Subcutaneous abdominal adipose tissue (tissue), 5 donors: ENCODE results near the gene ATP9A.
"Not testable (repeated sequence)": the region's sequence is repeated elsewhere in the genome, so short reads cannot be mapped to it uniquely, and the experiment has no call there.

ENCODE experiments used
- H3K27ac ChIP-seq: one replicate; pipeline ENCODE4 v1.7.0; 2013; ENCODE audit warnings: low read depth, mild to moderate bottlenecking, inconsistent platforms, low read length, moderate library complexity
- H3K27me3 ChIP-seq, 5 donors: one replicate each; pipeline ENCODE4 v1.7.0; 2013; ENCODE audit warnings: low read length in 5 of 5, inconsistent platforms in 1 of 5; ENCODE audit not compliant: control insufficient read depth in 5 of 5, insufficient read depth in 4 of 5
- H3K36me3 ChIP-seq, 5 donors: one replicate each; pipeline ENCODE4 v1.7.0; 2013; ENCODE audit warnings: low read length in 5 of 5; ENCODE audit not compliant: control insufficient read depth in 5 of 5, insufficient read depth in 5 of 5
- H3K4me1 ChIP-seq, 5 donors: one replicate each; pipeline ENCODE4 v1.7.0; 2013; ENCODE audit warnings: low read length in 5 of 5, mild to moderate bottlenecking in 3 of 5, moderate library complexity in 1 of 5; ENCODE audit not compliant: control insufficient read depth in 5 of 5, insufficient read depth in 5 of 5
- H3K4me3 ChIP-seq, 5 donors: one replicate each; pipeline ENCODE4 v1.7.0; 2013; ENCODE audit warnings: low read length in 5 of 5, low read depth in 1 of 5
- H3K9ac ChIP-seq, 5 donors: one replicate each; pipeline ENCODE4 v1.7.0; 2013; ENCODE audit warnings: low read length in 5 of 5, mild to moderate bottlenecking in 4 of 5, moderate library complexity in 3 of 5
- H3K9me3 ChIP-seq, 5 donors: one replicate each; pipeline ENCODE4 v1.7.0; 2013; ENCODE audit warnings: low read length in 5 of 5; ENCODE audit not compliant: control insufficient read depth in 5 of 5
- donor health status: healthy.
- donor health status: healthy.
- donor health status: healthy.
- donor health status: healthy.
- donor health status: healthy.

Gene ATP9A

GRCh38 chr20:51569815-51570738 lies 198.1 kb downstream of the ATP9A start:
- Histone ChIP-seq H3K27ac (no peak overlapping the region), H3K9ac (no peak overlapping the region), H3K4me1 (peaks cover 0 to 7% (median 5%) of the 10 kb centered on the region in 5 donors), H3K9me3 (peaks cover 0 to 8% (median 4%) of the 10 kb centered on the region in 5 donors), H3K27me3 (peaks cover 3 to 31% (median 22%) of the 10 kb centered on the region in 5 donors), H3K36me3 (no peaks in the 10 kb centered on the region), H3K4me3 (no peak overlapping the region)

GRCh38 chr20:51568533-51568932 lies 199.7 kb downstream of the ATP9A start:
- H3K27ac ChIP-seq, H3K36me3 ChIP-seq, H3K4me3 ChIP-seq, H3K9me3 ChIP-seq, H3K9ac ChIP-seq: not testable (repeated sequence)
- H3K27me3 ChIP-seq, result peaks cover 3 to 36% (median 27%) of the 10 kb centered on the region in 5 donors
- H3K4me1 ChIP-seq, result peaks cover 3 to 15% (median 13%) of the 10 kb centered on the region in 5 donors

- no peak overlapping the region for H3K4me3 ChIP-seq
- H3K9ac ChIP-seq, result no peak overlapping the region
- peaks cover 5 to 24% (median 22%) of the 10 kb centered on the region in 5 donors for H3K4me1 ChIP-seq
- H3K9me3 ChIP-seq, result no peaks in the 10 kb centered on the region
- H3K27me3 ChIP-seq, result peaks cover 3 to 38% (median 27%) of the 10 kb centered on the region in 5 donors
- no peak overlapping the region for H3K27ac ChIP-seq
- no peaks in the 10 kb centered on the region for H3K36me3 ChIP-seq
Observed at GRCh38 chr20:51567622-51568021, 200.6 kb downstream of the ATP9A start.

- Histone ChIP-seq H3K27ac (no peak overlapping the region), H3K9ac (no peak overlapping the region), H3K9me3 (no peaks in the 10 kb centered on the region), H3K4me3 (no peak overlapping the region), H3K27me3 (peaks cover 5 to 40% (median 31%) of the 10 kb centered on the region in 5 donors), H3K4me1 (peaks cover 5 to 34% (median 31%) of the 10 kb centered on the region in 5 donors), H3K36me3 (no peaks in the 10 kb centered on the region)
Observed at GRCh38 chr20:51566594-51566993, 201.6 kb downstream of the ATP9A start.

- no peaks in the 10 kb centered on the region for H3K36me3 ChIP-seq
- no peak overlapping the region for H3K27ac ChIP-seq
- peaks cover 8 to 41% (median 34%) of the 10 kb centered on the region in 5 donors for H3K27me3 ChIP-seq
- no peak overlapping the region for H3K9ac ChIP-seq
- no peak overlapping the region for H3K4me3 ChIP-seq
- H3K4me1 ChIP-seq, result peaks cover 5 to 41% (median 39%) of the 10 kb centered on the region in 5 donors
- no peaks in the 10 kb centered on the region for H3K9me3 ChIP-seq
Observed at GRCh38 chr20:51565298-51566144, 202.7 kb downstream of the ATP9A start.

- Histone ChIP-seq H3K9me3 (no peaks in the 10 kb centered on the region), H3K4me3 (peak overlapping the region; percentile 29 to 94 (median 90)), H3K27me3 (peaks cover 14 to 44% (median 38%) of the 10 kb centered on the region in 5 donors), H3K4me1 (peaks cover 5 to 42% (median 41%) of the 10 kb centered on the region in 5 donors), H3K27ac (peak overlapping the region; percentile 90), H3K9ac (peak overlapping the region in 3 of 5 donors; percentile 0 to 72 (median 66)), H3K36me3 (no peaks in the 10 kb centered on the region)
Observed at GRCh38 chr20:51563486-51564332, 204.5 kb downstream of the ATP9A start.

- peak overlapping the region; percentile 29 to 94 (median 90) for H3K4me3 ChIP-seq
- H3K27ac ChIP-seq, result peak overlapping the region; percentile 90
- peaks cover 14 to 43% (median 38%) of the 10 kb centered on the region in 5 donors for H3K27me3 ChIP-seq
- H3K9me3 ChIP-seq, result no peaks in the 10 kb centered on the region
- H3K4me1 ChIP-seq, result peaks cover 5 to 42% (median 41%) of the 10 kb centered on the region in 5 donors
- peak overlapping the region in 4 of 5 donors; percentile 40 to 77 (median 69) for H3K9ac ChIP-seq
- H3K36me3 ChIP-seq, result no peaks in the 10 kb centered on the region
Observed at GRCh38 chr20:51563174-51563485, 205.1 kb downstream of the ATP9A start.

GRCh38 chr20:51562332-51563173 lies 205.6 kb downstream of the ATP9A start:
- Histone ChIP-seq H3K9ac (peak overlapping the region in 4 of 5 donors; percentile 63 to 77 (median 69)), H3K27ac (peak overlapping the region; percentile 90), H3K4me3 (peak overlapping the region; percentile 85 to 94 (median 90)), H3K9me3 (no peaks in the 10 kb centered on the region), H3K36me3 (no peaks in the 10 kb centered on the region), H3K4me1 (peaks cover 5 to 42% (median 41%) of the 10 kb centered on the region in 5 donors), H3K27me3 (peaks cover 14 to 41% (median 38%) of the 10 kb centered on the region in 5 donors)

- Histone ChIP-seq H3K9ac (peak overlapping the region in 4 of 5 donors; percentile 63 to 77 (median 69)), H3K36me3 (no peaks in the 10 kb centered on the region), H3K27ac (peak overlapping the region; percentile 90), H3K9me3 (no peaks in the 10 kb centered on the region), H3K4me3 (peak overlapping the region; percentile 80 to 94 (median 90)), H3K27me3 (peaks cover 14 to 42% (median 38%) of the 10 kb centered on the region in 5 donors), H3K4me1 (peaks cover 5 to 42% (median 41%) of the 10 kb centered on the region in 5 donors)
Observed at GRCh38 chr20:51562027-51562331, 206.2 kb downstream of the ATP9A start.
